PC-3 (cell line): ENCODE measurements around the gene PDZRN3. TPM values are rescaled to one million over a fixed set of nuclear protein-coding genes. Genes with fewer than 3 reads are reported as not detected.

ENCODE experiments used
- ATAC-seq: fragments of 200-7000 bp; cut with Tn5 transposase; 2 replicates; pipeline ENCODE4 v1.9.1; 2020; ENCODE audit warnings: mild to moderate bottlenecking, moderate library complexity
- BruUV-seq: library from RNA; stranded (reverse); fragments of 400-500 nt; replicated peaks from 2 replicates; lab custom pipeline; 2021; lab: Mats Ljungman, UMichigan
- CTCF ChIA-PET: fragments of 300-600 bp; sonication (Branson Sonifier 250); formaldehyde crosslinking; loops from one replicate; lab custom pipeline; 2022; ENCODE audit warnings: antibody characterized with exemption; lab: Charles Lee
- POLR2A ChIA-PET: fragments of 300-600 bp; sonication (Branson Sonifier 250); formaldehyde crosslinking; loops from one replicate; lab custom pipeline; 2022; ENCODE audit warnings: antibody characterized with exemption; ENCODE audit not compliant: unreplicated experiment; lab: Charles Lee
- DNase-seq: peaks from one replicate; pipeline ENCODE4 v3.0.0-alpha.2; 2015
- H2AFZ ChIP-seq: fragments of 300-600 bp; sonication (generic); 2 replicates; pipeline ENCODE4 v1.6.0; 2016; ENCODE audit warnings: antibody characterized with exemption, low read length
- H3F3A ChIP-seq: fragments of 300-600 bp; sonication (generic); one replicate; pipeline ENCODE4 v1.6.0; 2017; ENCODE audit warnings: antibody characterized with exemption, low read length, control low read depth, mild to moderate bottlenecking; ENCODE audit not compliant: unreplicated experiment
- H3K27ac ChIP-seq: fragments of 300-600 bp; sonication (generic); 2 replicates; pipeline ENCODE4 v1.5.1; 2016; ENCODE audit warnings: mild to moderate bottlenecking, low read length
- H3K27me3 ChIP-seq: fragments of 300-600 bp; sonication (generic); 2 replicates; pipeline ENCODE4 v1.6.1; 2016; ENCODE audit warnings: low read length, mixed read lengths
- H3K36me3 ChIP-seq: fragments of 300-600 bp; sonication (generic); 2 replicates; pipeline ENCODE4 v1.6.1; 2016; ENCODE audit warnings: low read depth, mixed run types, low read length, mixed read lengths
- H3K4me1 ChIP-seq: fragments of 300-600 bp; sonication (generic); 2 replicates; pipeline ENCODE4 v1.5.1; 2016; ENCODE audit warnings: low read length; ENCODE audit not compliant: insufficient read depth
- H3K4me2 ChIP-seq: fragments of 300-600 bp; sonication (generic); 2 replicates; pipeline ENCODE4 v1.6.0; 2016; ENCODE audit warnings: low read length
- H3K4me3 ChIP-seq: fragments of 300-600 bp; sonication (generic); 2 replicates; pipeline ENCODE4 v1.5.1; 2016; ENCODE audit warnings: mild to moderate bottlenecking, low read length, mixed read lengths
- H3K79me2 ChIP-seq: fragments of 300-600 bp; sonication (generic); 2 replicates; pipeline ENCODE4 v1.6.1; 2017; ENCODE audit warnings: low read length, mixed read lengths
- H3K9ac ChIP-seq: fragments of 300-600 bp; sonication (generic); 2 replicates; pipeline ENCODE4 v1.6.0; 2016; ENCODE audit warnings: mild to moderate bottlenecking, low read length
- H3K9me2 ChIP-seq: fragments of 300-600 bp; sonication (generic); replicated peaks from 2 replicates; pipeline ENCODE4 v1.6.1; 2016; ENCODE audit warnings: mixed run types, low read length, mixed read lengths
- H3K9me3 ChIP-seq: fragments of 300-600 bp; sonication (generic); 2 replicates; pipeline ENCODE4 v1.6.1; 2016; ENCODE audit warnings: low read length, mixed read lengths
- H4K20me1 ChIP-seq: fragments of 300-600 bp; sonication (generic); 2 replicates; pipeline ENCODE4 v1.6.1; 2016; ENCODE audit warnings: low read length, mixed read lengths
- EZH2 ChIP-seq: fragments of 300-600 bp; sonication (generic); IDR thresholded peaks from one replicate; pipeline ENCODE4 v1.6.1; 2017; ENCODE audit warnings: antibody characterized with exemption, mild to moderate bottlenecking, low read length; ENCODE audit not compliant: unreplicated experiment
- EZH2phosphoT487 ChIP-seq: fragments of 300-600 bp; sonication (generic); IDR thresholded peaks from 2 replicates; pipeline ENCODE4 v1.6.1; 2018; ENCODE audit warnings: mild to moderate bottlenecking, antibody characterized with exemption, low read length, borderline replicate concordance
- intact Hi-C: fragments of 100-400 bp; cut with micrococcal nuclease; formaldehyde crosslinking; loops from 2 replicates; pipeline ENCODE4 v1.9.0; 2023
- total RNA-seq: library from RNA; depleted of rRNA; stranded (reverse); fragments of >200 nt; gene quantifications from 2 replicates; pipeline ENCODE4 v1.2.3, GENCODE V29; 2014
- TF ChIP-seq, protein P1 (sequence below): fragments of 300-600 bp; sonication (generic); conservative IDR thresholded peaks from 2 replicates; pipeline ENCODE4 v1.5.1; 2017; ENCODE audit warnings: antibody characterized with exemption, low read depth, mild to moderate bottlenecking, low read length

Gene PDZRN3
- total RNA-seq, 1 experiment from 2014 or later = not detected

DNA sequence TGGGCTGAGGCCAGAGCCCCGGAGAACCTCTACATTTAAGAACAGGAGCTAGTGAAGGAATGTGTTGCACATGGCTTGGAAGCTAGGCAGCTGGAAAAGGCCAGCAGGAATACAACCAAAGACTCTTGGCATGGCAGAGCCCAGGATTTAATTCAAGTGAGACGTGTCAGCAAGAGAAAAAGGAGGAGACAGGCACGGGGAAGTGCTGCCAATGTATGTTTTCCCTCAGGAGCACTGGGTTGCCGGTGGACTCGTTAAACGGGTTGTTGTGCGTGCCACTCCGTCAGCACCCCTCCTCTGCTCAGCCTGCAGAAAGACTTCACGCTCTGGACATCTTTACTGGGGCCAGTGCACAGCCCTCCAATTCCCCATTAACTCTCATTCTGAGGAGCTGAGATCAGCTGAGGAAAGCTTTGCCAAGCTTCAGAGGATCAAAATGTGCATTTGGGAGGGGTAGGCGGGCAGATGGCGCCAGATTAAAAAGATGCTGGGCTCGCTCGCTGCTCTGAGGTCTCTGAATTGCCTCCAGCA lies 103.7 kb downstream of the PDZRN3 start:
- ChIA-PET CTCF (no interaction called here), POLR2A (no interaction called here)
- H3K27me3 ChIP-seq = 0 out of 2 replicates have a peak, but pooled peaks cover 6% of the 10 kb centered on the region
- H3K36me3 ChIP-seq = no peaks in the 10 kb centered on the region
- no peaks in the 10 kb centered on the region for H3K4me1 ChIP-seq
- DNase-seq (no peak), ATAC-seq (no peak)
- no peaks in the 10 kb centered on the region for H4K20me1 ChIP-seq
- BruUV-seq = no TSS peak
- no peak for TF ChIP-seq EZH2phosphoT487
- TF ChIP-seq EZH2 = no peak
- TF ChIP-seq, protein P1, sequence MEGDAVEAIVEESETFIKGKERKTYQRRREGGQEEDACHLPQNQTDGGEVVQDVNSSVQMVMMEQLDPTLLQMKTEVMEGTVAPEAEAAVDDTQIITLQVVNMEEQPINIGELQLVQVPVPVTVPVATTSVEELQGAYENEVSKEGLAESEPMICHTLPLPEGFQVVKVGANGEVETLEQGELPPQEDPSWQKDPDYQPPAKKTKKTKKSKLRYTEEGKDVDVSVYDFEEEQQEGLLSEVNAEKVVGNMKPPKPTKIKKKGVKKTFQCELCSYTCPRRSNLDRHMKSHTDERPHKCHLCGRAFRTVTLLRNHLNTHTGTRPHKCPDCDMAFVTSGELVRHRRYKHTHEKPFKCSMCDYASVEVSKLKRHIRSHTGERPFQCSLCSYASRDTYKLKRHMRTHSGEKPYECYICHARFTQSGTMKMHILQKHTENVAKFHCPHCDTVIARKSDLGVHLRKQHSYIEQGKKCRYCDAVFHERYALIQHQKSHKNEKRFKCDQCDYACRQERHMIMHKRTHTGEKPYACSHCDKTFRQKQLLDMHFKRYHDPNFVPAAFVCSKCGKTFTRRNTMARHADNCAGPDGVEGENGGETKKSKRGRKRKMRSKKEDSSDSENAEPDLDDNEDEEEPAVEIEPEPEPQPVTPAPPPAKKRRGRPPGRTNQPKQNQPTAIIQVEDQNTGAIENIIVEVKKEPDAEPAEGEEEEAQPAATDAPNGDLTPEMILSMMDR = no peak
- no peak overlapping the region for H3K4me2 ChIP-seq
- H2AFZ ChIP-seq = no peak overlapping the region
- no peak overlapping the region for H3K4me3 ChIP-seq
- intact Hi-C loops = no loop called here
- H3K9me2 ChIP-seq = no peaks in the 10 kb centered on the region
- no peak overlapping the region for H3K27ac ChIP-seq
- no peaks in the 10 kb centered on the region for H3F3A ChIP-seq
- H3K79me2 ChIP-seq = no peaks in the 10 kb centered on the region
- H3K9ac ChIP-seq = no peak overlapping the region
- H3K9me3 ChIP-seq = no peaks in the 10 kb centered on the region

DNA sequence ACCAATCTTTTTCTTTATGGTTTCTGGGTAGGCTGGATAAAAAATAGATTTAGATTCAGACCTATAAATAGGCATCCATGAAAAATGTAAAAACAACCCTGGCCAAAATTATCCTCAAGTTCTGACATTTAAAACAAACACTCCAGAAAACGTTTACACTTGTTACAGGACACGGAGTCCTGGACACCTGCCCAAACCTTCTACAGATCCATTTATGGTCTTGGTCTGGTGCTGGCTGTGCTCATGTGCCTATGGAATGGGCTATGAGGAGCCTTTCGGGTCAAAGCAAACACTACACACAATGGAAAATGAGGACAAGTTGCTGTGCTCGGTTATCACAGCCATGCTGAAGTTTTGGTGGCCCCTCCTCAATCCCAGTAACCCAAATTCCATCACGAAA lies 108.1 kb downstream of the PDZRN3 start:
- Histone ChIP-seq H3K27ac (no peak overlapping the region), H4K20me1 (no peaks in the 10 kb centered on the region), H3K4me1 (no peaks in the 10 kb centered on the region), H3K9me2 (no peaks in the 10 kb centered on the region), H3K4me2 (no peak overlapping the region), H3K4me3 (no peak overlapping the region), H3K9me3 (no peaks in the 10 kb centered on the region), H3K36me3 (no peaks in the 10 kb centered on the region), H3F3A (no peaks in the 10 kb centered on the region), H2AFZ (no peak overlapping the region), H3K79me2 (no peaks in the 10 kb centered on the region), H3K27me3 (peaks cover 21% of the 10 kb centered on the region; the same call in 1 of the 2 replicates), H3K9ac (no peak overlapping the region)
- no peak for ATAC-seq
- POLR2A ChIA-PET = no interaction called here
- CTCF ChIA-PET = no interaction called here
- intact Hi-C loops = no loop called here
- no TSS peak for BruUV-seq
- DNase-seq = no peak
- TF ChIP-seq, protein P1 = no peak
- TF ChIP-seq EZH2 = no peak
- no peak for TF ChIP-seq EZH2phosphoT487

DNA sequence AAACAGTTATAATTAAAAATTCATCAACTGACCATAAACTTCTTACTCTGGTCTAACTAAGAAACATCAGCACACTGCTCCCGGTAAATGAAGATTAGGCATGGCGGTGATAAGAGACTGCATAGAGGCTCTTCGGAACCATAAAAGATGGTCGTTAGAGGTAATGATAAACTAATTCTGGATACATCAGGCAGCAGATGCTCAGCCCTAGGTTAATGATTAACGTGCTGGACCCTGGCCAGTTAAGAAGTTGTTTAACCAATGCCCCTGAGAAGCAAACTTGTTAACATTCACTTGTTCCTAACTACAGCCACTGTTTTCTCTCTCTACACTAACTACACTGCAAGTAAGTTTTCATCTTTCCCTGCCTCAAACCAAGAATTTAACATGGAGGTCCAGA lies 111.5 kb downstream of the PDZRN3 start:
- ATAC-seq = no peak
- Histone ChIP-seq H3F3A (no peaks in the 10 kb centered on the region), H3K4me2 (no peak overlapping the region), H2AFZ (no peak overlapping the region), H3K4me3 (no peak overlapping the region), H3K79me2 (no peaks in the 10 kb centered on the region), H3K9ac (no peak overlapping the region), H3K36me3 (no peaks in the 10 kb centered on the region), H3K9me3 (no peaks in the 10 kb centered on the region), H3K27me3 (peaks cover 30% of the 10 kb centered on the region; the same call in 1 of the 2 replicates), H3K9me2 (no peaks in the 10 kb centered on the region), H3K4me1 (no peaks in the 10 kb centered on the region), H4K20me1 (no peaks in the 10 kb centered on the region), H3K27ac (no peak overlapping the region)
- intact Hi-C loops = no loop called here
- no TSS peak for BruUV-seq
- TF ChIP-seq, protein P1 = no peak
- TF ChIP-seq EZH2 (no peak), EZH2phosphoT487 (no peak)
- DNase-seq = no peak
- ChIA-PET CTCF (no interaction called here), POLR2A (no interaction called here)
